Psoas muscle (tissue), 8 donors: ENCODE data around the gene VWF. TPM values are rescaled to one million over a fixed set of nuclear protein-coding genes. Genes with fewer than 3 reads are reported as not detected.

Experiments
- ATAC-seq, 4 donors: fragments of 200-7000 bp; cut with Tn5 transposase; one replicate each; pipeline ENCODE4 v1.9.1; 2020; ENCODE audit warnings: moderate library complexity in 3 of 4, mild to moderate bottlenecking in 2 of 4
- DNase-seq, 2 donors: peaks; one replicate each; pipeline ENCODE4 v3.0.0-alpha.2; 2020
- H3K27ac ChIP-seq: fragments of 200-600 bp; one replicate; pipeline ENCODE4 v1.8.0; 2022
- H3K27me3 ChIP-seq, 3 donors: fragments of 200-600 bp in 1 of 3; one replicate each; pipeline versions ENCODE4 v1.6.1 to v1.8.0; 2013 to 2022; ENCODE audit warnings: low read length in 2 of 3, mild to moderate bottlenecking in 2 of 3, moderate library complexity in 1 of 3; ENCODE audit not compliant: insufficient read depth in 3 of 3
- H3K36me3 ChIP-seq, 2 donors: fragments of 200-600 bp in 1 of 2; one replicate each; pipeline versions ENCODE4 v1.6.1 to v1.8.0; 2013 to 2022; ENCODE audit warnings: low read depth in 1 of 2, mild to moderate bottlenecking in 1 of 2, moderate library complexity in 1 of 2; ENCODE audit not compliant: insufficient read depth in 1 of 2
- H3K4me1 ChIP-seq: fragments of 200-600 bp; one replicate; pipeline ENCODE4 v1.8.0; 2022
- H3K4me3 ChIP-seq: fragments of 200-600 bp; one replicate; pipeline ENCODE4 v1.8.0; 2022; ENCODE audit warnings: mild to moderate bottlenecking
- H3K9me3 ChIP-seq: fragments of 200-600 bp; one replicate; pipeline ENCODE4 v1.8.0; 2022
- WGBS, 3 donors: extraction: QIAGEN DNeasy Blood & Tissue Kit; methylation state at CpG; one replicate each; pipeline versions ENCODE4 v1.1.6 to v1.1.7; 2013; 5-methylcytosine and 5-hydroxymethylcytosine counted together
- intact Hi-C, 2 donors: fragments of 100-400 bp; cut with DNase I; formaldehyde crosslinking; loops; one replicate each; pipeline versions ENCODE4 v1.11.0 to v1.14.2; 2022
- polyA plus RNA-seq, 3 donors: library from polyadenylated mRNA; stranded (reverse); fragments of 200-250 nt; gene quantifications; one replicate each; pipeline ENCODE4 v1.2.3, GENCODE V29; 2013
- total RNA-seq, 4 donors: library from RNA; stranded (reverse); fragmentation: NEBNext Ultra II Directional in 2 of 4; extraction: Animal tissue kit (Norgen Biotek cat#: 25700) in 2 of 4; gene quantifications; one replicate each; pipeline versions ENCODE4 v1.2.1 to v1.2.4, GENCODE V29; 2021 to 2023
- TF ChIP-seq, protein P1 (sequence below): fragments of 200-600 bp; IDR thresholded peaks from one replicate; pipeline ENCODE4 v1.8.0; 2022; ENCODE audit warnings: antibody characterized with exemption
- donor health status: healthy with polysubstance abuse.
- donor health status: DM: no; HTN: no; CAD: no; lungs with moderate emphysema.
- donor health status: Bipolar disorder and iron deficiency.
- donor health status: healthy.
- donor health status: DM: yes; HTN: yes; CAD: no.
- donor health status: DM: no; HTN: no; CAD: no.
- donor health status: DM: no; HTN: no; CAD: no.
- donor health status: DM: yes; HTN: yes; CAD: no.

Gene VWF
- total and polyA plus RNA-seq, 7 donors = 49.6 to 206 (median 122) TPM

DNA sequence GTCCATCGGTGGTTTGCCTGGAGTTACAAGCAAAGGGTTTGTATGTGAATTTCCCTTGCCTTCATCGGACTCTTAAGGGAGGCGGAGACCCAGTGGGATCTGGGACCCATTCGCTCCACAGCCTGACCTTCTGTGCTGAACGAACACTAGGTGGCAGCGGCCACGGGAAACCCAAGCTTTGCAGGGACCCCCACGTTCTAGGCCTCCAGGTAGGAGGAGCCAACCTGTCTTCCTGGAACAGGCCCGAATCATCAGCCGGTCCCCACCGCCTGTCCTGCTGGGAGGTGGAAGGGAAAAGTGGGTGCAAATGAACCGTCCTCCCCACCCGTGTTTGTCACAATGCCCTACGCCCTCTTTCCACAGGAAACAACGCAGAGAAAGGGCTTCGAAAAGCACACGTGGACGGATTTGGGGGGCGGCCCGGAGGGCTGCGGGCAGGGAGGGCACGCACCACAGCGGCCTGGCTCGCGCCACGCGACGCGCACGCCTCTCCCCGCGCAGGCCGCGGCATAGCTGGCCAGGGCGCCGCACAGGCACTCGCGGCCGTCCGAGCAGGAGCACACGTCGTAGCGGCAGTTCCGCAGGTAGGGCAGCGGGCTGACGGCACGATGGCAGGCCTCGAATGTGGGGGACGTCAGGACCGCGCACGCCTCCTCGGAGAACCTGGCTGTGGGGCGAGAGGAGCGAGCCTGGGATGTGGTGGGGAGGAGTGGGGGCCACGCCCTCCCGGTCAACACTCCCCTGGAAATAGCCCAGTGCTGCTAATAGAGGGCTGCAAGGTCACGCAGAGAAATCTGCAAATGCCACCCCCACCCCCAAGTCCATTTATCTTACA, 67.8 kb downstream of the VWF start:
- WGBS, 3 donors = 31 to 38% (median 36%) methylated on average over 57 to 58 of the region's 58 CpGs
- H3K4me3 ChIP-seq = peak overlapping the region; percentile 15
- H3K9me3 ChIP-seq = no peaks in the 10 kb centered on the region
- TF ChIP-seq, protein P1, sequence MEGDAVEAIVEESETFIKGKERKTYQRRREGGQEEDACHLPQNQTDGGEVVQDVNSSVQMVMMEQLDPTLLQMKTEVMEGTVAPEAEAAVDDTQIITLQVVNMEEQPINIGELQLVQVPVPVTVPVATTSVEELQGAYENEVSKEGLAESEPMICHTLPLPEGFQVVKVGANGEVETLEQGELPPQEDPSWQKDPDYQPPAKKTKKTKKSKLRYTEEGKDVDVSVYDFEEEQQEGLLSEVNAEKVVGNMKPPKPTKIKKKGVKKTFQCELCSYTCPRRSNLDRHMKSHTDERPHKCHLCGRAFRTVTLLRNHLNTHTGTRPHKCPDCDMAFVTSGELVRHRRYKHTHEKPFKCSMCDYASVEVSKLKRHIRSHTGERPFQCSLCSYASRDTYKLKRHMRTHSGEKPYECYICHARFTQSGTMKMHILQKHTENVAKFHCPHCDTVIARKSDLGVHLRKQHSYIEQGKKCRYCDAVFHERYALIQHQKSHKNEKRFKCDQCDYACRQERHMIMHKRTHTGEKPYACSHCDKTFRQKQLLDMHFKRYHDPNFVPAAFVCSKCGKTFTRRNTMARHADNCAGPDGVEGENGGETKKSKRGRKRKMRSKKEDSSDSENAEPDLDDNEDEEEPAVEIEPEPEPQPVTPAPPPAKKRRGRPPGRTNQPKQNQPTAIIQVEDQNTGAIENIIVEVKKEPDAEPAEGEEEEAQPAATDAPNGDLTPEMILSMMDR = no peak
- no peaks in the 10 kb centered on the region for H3K4me1 ChIP-seq
- intact Hi-C loops = no loop called here
- peaks cover 0 to 10% of the 10 kb centered on the region in 2 donors for H3K36me3 ChIP-seq
- H3K27me3 ChIP-seq = peaks cover 0 to 19% (median 2%) of the 10 kb centered on the region in 3 donors
- DNase-seq (no peak), ATAC-seq (no peak)
- no peak overlapping the region for H3K27ac ChIP-seq

DNA sequence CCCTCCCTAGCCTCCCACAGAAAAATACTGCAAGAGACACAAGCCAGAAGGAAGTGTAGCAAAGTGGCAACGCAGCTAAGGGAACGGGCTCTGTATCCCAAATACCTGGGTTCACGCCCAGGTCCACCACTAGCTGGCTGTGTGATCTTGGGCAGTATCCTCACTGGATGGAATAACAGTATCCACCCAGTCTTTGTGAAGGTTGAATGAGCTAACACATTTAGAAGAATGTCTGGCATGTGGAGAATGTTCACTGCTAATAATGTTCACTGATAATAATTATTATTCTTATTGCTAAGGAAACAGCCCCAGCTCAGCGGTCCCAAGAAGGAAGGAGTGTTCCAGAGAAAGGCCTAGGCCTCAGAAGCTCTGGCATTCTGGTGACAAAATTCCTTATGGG, 70.9 kb downstream of the VWF start:
- Histone ChIP-seq H3K9me3 (no peaks in the 10 kb centered on the region), H3K36me3 (peaks cover 0 to 10% of the 10 kb centered on the region in 2 donors), H3K4me3 (no peak overlapping the region), H3K4me1 (no peaks in the 10 kb centered on the region), H3K27me3 (peaks cover 0 to 19% (median 0%) of the 10 kb centered on the region in 3 donors), H3K27ac (no peak overlapping the region)
- ATAC-seq (no peak), DNase-seq (no peak)
- 71 to 77% (median 76%) methylated on average over 4 of the region's 4 CpGs for WGBS, 3 donors
- TF ChIP-seq, protein P1 = no peak
- intact Hi-C loops = no loop called here

DNA sequence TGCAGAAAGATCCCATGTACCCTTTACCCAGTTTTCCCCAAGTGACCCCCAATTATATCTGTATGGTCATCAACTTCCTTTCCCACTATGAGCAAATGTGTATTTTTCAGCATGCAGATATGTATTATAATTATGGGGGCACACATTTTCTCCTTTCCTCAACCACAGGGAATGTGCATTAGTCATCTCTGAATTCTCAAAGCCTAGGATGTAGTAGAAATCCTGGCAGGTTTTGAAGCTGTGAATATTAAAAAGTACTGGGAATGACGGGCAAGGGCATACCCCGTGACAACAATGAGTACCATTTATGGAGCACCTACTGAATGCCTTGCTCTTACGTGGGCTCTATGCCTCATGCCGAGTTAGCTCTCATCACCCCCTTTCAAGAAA, 71.5 kb downstream of the VWF start:
- no peak overlapping the region for H3K4me3 ChIP-seq
- no peak overlapping the region for H3K27ac ChIP-seq
- TF ChIP-seq, protein P1 = no peak
- peaks cover 0 to 10% of the 10 kb centered on the region in 2 donors for H3K36me3 ChIP-seq
- no peaks in the 10 kb centered on the region for H3K4me1 ChIP-seq
- no peak for ATAC-seq
- no peaks in the 10 kb centered on the region for H3K9me3 ChIP-seq
- intact Hi-C loops = no loop called here
- WGBS, 3 donors = 91 to 95% (median 93%) methylated on average over 4 of the region's 4 CpGs
- DNase-seq = no peak
- H3K27me3 ChIP-seq = peaks cover 0 to 19% (median 0%) of the 10 kb centered on the region in 3 donors

DNA sequence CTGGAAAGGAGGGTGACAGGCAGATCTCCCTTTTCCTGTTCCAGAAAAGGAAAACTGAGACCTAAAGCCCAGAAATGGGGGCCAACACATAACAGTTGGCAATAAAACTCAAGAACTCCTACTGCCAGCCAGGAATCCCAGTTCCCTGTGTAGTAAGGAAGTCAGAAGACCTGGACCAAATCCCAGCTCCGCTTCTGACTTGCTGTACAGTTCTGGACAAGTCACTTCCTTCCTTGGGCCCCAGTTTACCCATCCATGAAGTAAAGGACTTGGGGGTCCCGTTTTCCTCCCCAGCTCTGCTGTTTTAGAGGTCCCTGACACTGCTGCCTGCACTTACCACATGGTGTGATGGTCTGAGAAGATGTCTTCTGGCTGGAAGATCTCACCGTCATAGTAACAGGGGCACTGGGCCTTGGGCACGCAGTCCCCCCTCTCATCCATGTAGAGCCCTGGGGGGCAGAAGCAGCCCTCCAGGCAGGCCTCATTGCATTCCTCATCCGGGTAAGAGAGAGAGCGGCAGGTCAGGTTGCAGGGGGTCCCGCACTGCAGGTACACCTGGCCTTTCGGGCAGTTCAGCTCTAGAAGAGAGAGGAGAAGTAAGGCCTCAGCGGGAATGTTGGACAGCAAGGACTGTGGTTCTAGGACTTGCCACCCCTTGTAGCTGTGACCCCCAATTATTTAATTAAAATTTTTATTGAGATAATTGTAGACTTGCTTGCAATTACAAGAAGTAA, 72.1 kb downstream of the VWF start:
- Histone ChIP-seq H3K4me3 (no peak overlapping the region), H3K9me3 (no peaks in the 10 kb centered on the region), H3K27me3 (peaks cover 0 to 15% (median 0%) of the 10 kb centered on the region in 3 donors), H3K4me1 (no peaks in the 10 kb centered on the region), H3K36me3 (peaks cover 0 to 10% of the 10 kb centered on the region in 2 donors), H3K27ac (no peak overlapping the region)
- TF ChIP-seq, protein P1 = no peak
- WGBS, 3 donors = 85 to 91% (median 91%) methylated on average over 9 of the region's 9 CpGs
- ATAC-seq = no peak
- intact Hi-C loops = no loop called here
- no peak for DNase-seq
